GM18517 (cell line): ENCODE data around the gene MRGPRD.

ENCODE experiments used
- ATAC-seq: cut with Tn5 transposase; IDR thresholded peaks from one replicate; pipeline ENCODE4 v1.9.1; 2021; ENCODE audit warnings: mild to moderate bottlenecking, moderate library complexity; ENCODE audit not compliant: unreplicated experiment

The MRGPRD gene

DNA sequence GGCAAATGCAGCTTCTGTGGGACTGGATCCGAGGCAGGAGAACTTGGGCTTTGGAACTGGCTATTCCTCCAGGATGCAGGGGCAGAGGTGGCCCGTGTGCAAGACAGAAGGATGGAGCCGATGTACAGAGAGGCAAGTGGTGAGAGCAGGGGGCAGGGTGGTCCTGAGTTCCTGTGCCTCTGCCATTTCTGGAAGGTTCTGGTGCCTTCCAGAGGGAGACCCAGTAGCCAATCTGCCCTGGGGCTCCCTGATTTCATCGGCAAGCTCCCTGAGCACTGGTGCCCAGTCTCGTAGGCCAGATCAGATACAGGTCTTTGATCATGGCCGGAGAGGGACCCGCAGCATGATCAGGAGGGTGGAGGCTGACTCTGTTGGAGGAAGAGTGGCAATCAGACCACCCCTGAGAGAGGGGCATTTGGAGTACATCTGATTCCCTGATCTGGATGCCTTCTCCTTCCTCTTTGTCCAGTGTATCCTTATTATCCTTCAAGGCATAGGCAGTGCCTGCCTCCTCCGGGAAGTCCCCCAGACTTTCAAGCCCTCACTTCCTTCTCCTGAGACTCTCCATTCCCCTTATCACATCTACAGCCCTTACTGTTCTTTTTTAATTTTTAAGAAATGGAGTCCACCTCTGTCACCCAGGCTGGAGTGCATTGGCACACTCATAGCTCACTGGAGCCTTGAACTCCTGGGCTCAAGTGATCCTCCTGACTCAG is 9.7 kb downstream of the MRGPRD start:
- ATAC-seq, result no peak

DNA sequence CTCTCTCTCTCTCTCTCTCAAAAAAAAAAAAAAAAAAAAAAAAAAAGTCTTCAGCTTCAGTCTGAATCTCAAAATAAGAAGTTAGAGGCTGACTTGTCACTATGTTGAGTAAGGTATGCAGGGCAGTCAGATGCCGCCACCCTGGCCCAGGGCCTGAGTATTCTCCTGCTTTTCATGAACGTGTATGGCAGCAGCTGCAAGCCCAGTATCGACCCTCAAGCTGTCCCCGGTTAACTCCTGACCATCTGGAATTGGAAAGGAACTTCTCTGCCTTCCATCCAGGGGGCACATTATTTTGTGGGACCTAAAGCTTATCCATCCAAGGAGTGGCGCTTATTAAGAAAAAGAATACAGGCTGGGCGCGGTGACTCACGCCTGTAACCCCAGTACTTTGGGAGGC is 11.4 kb downstream of the MRGPRD start:
- no peak for ATAC-seq

- ATAC-seq, result no peak
Observed at GRCh38 chr11:68968306-68969250, 12.2 kb downstream of the MRGPRD start.

DNA sequence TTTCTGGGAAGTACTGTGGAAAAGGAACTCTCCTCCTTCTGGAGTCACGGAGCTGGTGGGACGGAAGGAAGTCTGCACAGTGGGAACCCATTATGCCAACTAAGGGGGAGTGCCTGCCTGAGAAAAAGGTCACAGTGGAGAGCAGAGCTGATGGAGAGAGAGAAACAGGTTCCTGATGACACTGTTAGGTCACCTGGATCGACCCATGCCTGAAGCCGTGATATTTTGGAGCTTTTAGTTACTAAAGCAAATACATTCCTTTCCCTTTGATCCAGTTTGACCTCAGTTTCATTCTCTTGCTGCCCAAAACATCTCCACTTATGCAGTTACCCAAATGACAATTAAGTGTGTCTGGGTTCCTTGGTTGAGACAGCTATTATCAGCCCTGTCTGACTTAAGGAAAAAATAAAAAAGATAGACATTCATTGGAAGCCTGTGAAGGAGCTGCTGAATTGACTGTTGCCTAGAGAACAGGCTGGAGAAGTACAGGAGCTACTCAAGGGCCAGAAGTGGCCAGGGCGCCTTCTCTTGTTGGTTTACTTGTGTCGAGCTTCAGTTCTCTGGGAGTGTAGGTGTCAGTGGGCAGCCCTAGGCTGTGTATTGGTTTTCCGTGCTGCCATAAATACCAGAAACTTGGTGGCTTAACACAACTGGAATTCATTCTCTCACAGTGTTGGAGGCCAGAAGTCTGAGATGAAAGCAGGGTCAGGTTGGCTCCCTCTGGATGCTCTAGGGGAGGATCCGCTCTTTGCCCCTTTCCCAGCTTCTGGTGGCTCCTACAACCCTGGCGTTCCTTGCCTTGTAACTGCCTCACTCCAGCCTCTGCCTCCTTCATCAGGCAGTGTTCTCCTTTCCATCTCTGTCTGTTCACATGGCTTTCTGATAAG is 13.6 kb downstream of the MRGPRD start:
- ATAC-seq, result no peak

- no peak for ATAC-seq
Observed at GRCh38 chr11:68965901-68966853, 14.6 kb downstream of the MRGPRD start.

DNA sequence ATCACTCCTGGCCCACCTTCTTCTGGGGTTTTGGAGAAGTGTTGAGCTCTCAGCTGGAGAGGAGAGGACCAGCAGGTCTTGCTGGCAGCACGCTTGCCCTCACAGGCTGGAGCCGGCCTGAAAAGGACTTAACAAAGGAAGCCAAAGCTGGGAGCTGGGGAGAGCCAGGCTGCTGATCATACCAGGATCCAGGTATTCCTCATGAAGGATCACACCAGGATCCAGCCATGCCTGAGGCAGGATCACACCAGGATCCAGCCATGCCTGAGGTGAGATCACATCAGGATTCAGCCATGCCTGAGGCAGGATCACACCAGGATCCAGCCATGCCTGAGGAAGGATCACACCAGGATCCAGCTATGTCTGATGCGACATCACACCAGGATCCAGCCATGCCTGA is 17.0 kb downstream of the MRGPRD start:
- no peak for ATAC-seq

- no peak for ATAC-seq
Observed at GRCh38 chr11:68962527-68963250, 18.1 kb downstream of the MRGPRD start.

DNA sequence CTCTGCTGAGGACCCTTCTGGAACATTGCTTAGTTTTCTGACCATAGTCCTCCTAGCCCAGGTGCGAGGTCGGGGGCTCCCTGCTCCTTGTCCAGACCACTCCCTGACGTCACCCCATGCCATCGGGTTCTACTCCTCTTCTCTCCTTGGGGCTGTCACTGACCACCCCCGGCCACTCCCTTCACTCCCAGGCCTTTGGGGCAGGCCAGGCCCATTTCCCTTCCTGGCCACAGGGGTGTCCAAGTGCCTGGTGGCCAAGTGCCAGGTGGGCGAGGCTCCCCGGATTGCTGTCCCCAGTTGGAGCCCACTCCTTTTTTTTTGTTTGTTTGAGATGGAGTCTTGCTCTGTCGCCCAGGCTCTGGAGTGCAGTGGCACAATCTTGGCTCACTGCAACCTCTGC is 19.5 kb downstream of the MRGPRD start:
- ATAC-seq, result no peak

DNA sequence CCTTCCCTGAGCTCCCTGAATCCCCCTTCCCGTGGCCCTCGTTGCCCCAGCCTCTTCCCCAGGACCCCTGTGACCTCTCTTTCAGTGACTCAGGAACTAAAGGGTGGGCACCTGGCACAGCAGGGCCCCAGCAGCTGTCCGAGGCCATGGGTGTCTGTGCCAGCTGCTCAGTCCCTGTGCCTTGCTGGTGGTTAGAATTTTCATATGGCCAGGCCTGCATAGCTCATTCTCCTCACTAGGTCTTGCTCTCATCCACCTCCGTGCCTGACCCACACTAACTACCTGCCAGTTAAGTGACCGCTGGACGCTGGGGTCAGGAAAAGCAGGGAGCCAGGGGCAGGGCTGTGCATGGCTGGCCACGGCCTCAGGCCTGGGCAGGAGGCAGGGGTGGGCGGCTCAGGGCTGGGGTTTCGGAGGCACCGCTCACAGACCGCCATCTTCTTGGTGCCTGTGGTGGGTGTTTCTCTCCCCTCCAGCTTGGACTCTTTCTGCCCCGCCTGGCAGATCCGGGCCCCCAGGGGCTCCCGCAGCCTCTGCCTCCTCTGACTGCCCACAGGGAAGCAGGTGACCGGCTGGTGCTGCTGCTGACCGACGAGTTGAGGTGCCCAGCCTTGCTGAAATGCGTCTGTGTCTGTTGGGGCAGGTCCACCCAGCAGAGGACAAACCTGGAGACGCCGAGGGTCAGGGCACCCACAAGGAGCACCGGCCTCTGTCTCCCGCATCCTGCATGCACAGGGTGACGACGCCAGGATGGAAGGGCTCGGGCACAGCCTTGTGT is 20.3 kb downstream of the MRGPRD start:
- no peak for ATAC-seq

GRCh38 chr11:68959465-68960293 is 21.1 kb downstream of the MRGPRD start:
- ATAC-seq, result no peak

- no peak for ATAC-seq
Observed at GRCh38 chr11:68958211-68958610, 22.6 kb downstream of the MRGPRD start.

DNA sequence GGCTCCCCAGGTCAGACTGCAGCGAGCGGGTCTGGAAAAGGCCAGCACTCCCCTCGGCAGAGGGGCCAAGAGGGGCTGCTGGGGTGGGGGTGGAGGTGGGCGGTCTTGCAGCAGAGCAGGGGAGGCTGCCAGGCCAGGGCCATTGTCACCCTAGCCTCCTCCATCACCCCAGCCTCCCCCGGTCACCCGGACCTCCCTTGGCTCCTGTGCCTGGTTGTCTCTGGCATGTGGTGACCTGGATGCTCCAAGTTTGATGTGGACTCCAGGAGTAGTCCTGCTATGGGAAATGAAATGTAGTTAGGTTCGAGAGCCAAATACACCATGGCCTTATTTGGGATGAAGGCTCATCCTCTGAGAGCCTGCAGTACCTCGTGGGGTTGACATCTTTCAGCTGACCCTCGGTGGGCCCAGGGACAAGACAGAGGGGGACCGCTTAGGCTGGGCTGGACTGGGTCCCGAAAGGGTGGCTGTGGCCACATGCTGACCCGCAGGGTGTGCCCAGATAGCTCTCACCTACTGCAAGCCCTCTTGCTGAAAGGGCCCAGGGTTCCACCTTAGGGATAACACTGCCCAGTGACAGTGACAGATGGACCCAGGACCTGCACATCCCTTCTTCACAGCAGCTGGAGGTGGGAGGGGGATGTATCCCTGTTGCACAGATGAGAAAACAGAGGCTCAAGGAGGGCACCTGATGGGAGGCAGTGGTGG is 24.1 kb downstream of the MRGPRD start:
- no peak for ATAC-seq

DNA sequence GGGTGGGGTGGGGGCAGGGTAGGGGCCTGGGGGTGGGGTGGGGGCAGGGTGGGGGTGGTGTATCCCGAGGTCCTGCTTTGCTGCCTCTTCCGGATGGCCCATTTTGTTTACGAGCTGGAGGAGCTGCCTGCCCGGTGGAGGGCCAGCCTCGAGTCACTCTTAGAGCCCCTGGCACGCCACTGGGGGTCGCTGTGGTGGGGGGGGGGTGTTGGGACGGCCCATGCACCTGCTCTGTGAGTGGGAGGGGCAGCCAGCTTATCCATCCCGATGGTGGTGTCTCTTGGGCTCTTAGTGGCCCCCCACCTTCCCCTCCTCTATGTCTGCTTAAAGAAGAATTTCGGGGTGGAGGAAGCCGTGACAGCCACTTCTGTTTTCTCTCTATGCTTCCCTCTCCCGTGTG is 24.6 kb downstream of the MRGPRD start:
- no peak for ATAC-seq

DNA sequence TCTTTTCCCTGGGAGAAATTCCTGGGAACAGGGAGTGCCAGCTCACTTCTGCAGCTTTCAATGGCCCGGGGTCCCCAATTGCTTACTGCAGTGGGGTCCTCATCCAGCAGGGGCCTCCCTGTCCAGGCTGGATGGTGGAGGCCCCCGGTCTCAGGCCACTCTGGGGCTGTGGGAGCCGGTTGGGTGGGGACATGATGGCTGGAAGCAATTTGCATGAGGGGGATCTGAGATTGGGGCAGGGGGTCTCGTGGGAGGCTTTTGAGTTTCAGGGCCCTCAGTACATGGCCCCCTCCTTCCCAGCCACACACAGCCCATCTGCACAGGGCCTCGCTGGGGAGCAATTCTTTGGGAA is 25.2 kb downstream of the MRGPRD start:
- ATAC-seq, result no peak

- no peak for ATAC-seq
Observed at GRCh38 chr11:68954836-68955606, 25.8 kb downstream of the MRGPRD start.

- ATAC-seq, result no peak
Observed at GRCh38 chr11:68950762-68951161, 30.0 kb downstream of the MRGPRD start.
